Measurements from ENCODE around the gene ENAH.

DNA sequence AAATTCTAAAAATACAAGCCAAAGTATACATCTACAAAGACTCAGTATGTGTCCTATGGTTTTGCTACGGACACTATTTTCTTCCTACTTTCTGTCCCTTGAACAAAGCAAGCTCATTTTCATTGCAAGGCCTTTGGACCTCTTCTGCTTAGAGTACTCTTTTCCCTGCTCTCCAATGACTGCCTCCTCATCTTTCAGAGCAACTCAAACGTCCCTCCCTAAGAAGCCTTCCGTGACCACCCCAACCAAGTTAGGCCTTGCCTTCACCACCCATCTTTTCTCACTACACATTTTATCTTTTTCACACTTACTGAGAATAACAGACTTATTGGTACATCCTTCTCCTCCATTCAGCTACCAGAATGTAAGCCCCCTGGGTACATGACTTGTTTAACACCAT, 39.9 kb downstream of the ENAH start:
- TF ChIP-seq POLR2A (IDR thresholded peaks at IDR 0.05; ENCODE audit: low read depth) = no peak
- TF ChIP-seq, protein P1, sequence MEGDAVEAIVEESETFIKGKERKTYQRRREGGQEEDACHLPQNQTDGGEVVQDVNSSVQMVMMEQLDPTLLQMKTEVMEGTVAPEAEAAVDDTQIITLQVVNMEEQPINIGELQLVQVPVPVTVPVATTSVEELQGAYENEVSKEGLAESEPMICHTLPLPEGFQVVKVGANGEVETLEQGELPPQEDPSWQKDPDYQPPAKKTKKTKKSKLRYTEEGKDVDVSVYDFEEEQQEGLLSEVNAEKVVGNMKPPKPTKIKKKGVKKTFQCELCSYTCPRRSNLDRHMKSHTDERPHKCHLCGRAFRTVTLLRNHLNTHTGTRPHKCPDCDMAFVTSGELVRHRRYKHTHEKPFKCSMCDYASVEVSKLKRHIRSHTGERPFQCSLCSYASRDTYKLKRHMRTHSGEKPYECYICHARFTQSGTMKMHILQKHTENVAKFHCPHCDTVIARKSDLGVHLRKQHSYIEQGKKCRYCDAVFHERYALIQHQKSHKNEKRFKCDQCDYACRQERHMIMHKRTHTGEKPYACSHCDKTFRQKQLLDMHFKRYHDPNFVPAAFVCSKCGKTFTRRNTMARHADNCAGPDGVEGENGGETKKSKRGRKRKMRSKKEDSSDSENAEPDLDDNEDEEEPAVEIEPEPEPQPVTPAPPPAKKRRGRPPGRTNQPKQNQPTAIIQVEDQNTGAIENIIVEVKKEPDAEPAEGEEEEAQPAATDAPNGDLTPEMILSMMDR (IDR thresholded peaks at IDR 0.05) = no peak
- TF ChIP-seq POLR2AphosphoS5 (IDR thresholded peaks at IDR 0.05) = no peak
